Measurements from ENCODE around the gene XRCC5. TPM values are rescaled to one million over a fixed set of nuclear protein-coding genes. Genes with fewer than 3 reads are reported as not detected.
A peak's percentile ranks its signal among the peaks of the same experiment; 100 is the strongest.

The XRCC5 gene
- total and polyA plus RNA-seq, 10 of the 15 experiments (the other 5 are each of a cell fraction or from before 2014, with no cell fraction given) = 259 to 815 (median 530) TPM

- TF ChIP-seq ZBTB33 (IDR thresholded peaks at IDR 0.05) (no peak), MXI1 (IDR thresholded peaks at IDR 0.05; ENCODE audit: low read depth, low read length) (no peak), MTA3 (IDR thresholded peaks at IDR 0.05; ENCODE audit: borderline replicate concordance, low read length) (no peak), RAD21 (IDR thresholded peaks at IDR 0.05; ENCODE audit: insufficient read depth, low read depth, low read length) (no peak), NKRF (conservative IDR thresholded peaks at IDR 0.05) (no peak), MTA2 (IDR thresholded peaks at IDR 0.05; ENCODE audit: low read depth) (no peak), TAF1 (IDR thresholded peaks at IDR 0.05; ENCODE audit: borderline replicate concordance, low read depth, low read length) (no peak), STAT1 (conservative IDR thresholded peaks at IDR 0.05) (no peak), NR2C1 (IDR thresholded peaks at IDR 0.05) (no peak), BCLAF1 (IDR thresholded peaks at IDR 0.05) (no peak), STAT3 (IDR thresholded peaks at IDR 0.05; ENCODE audit: low read depth, low read length) (no peak), ZNF274 (IDR thresholded peaks at IDR 0.05; ENCODE audit: insufficient read depth, insufficient read length) (no peak), SMAD1 (IDR thresholded peaks at IDR 0.05; ENCODE audit: low read depth, partially characterized antibody) (no peak), FOS (IDR thresholded peaks at IDR 0.05; ENCODE audit: borderline replicate concordance, extremely low read depth, insufficient read length) (no peak), CEBPB (IDR thresholded peaks at IDR 0.05; ENCODE audit: borderline replicate concordance in 1 of 2, low read depth in 2 of 2, low read length in 2 of 2) (no peak), DPF2 (IDR thresholded peaks at IDR 0.05) (no peak), GABPA (IDR thresholded peaks at IDR 0.05; ENCODE audit: low read depth) (no peak), E2F4 (IDR thresholded peaks at IDR 0.05; ENCODE audit: low read depth, low read length) (no peak), HDGF (IDR thresholded peaks at IDR 0.05) (no peak), PAX8 (IDR thresholded peaks at IDR 0.05) (no peak), RELB (IDR thresholded peaks at IDR 0.05; ENCODE audit: low read depth) (no peak), EED (IDR thresholded peaks at IDR 0.05; ENCODE audit: low read depth) (peak; percentile 11; the same call in 1 of the 2 replicates), TCF7 (IDR thresholded peaks at IDR 0.05; ENCODE audit: borderline replicate concordance) (no peak), RUNX3 (IDR thresholded peaks at IDR 0.05; ENCODE audit: low read length) (peak; percentile 5)
Measured at GRCh38 chr2:216206821-216207220, 97.7 kb downstream of the XRCC5 start (continued).

All from GM12878 (cell line).